M059J (cell line): ENCODE measurements around the gene NTM. TPM values are rescaled to one million over a fixed set of nuclear protein-coding genes. Genes with fewer than 3 reads are reported as not detected.
A peak's percentile ranks its signal among the peaks of the same experiment; 100 is the strongest.
"Not testable (repeated sequence)": the region's sequence is repeated elsewhere in the genome, so short reads cannot be mapped to it uniquely, and the experiment has no call there.

Source experiments
- DNase-seq: peaks from one replicate; pipeline ENCODE4 v3.0.0-alpha.2; 2012; ENCODE audit warnings: low read depth
- total RNA-seq: library from RNA; depleted of rRNA; stranded (reverse); fragments of >200 nt; shearing (Covaris generic); gene quantifications from 2 replicates; pipeline ENCODE4 v1.2.3, GENCODE V29; 2014

Gene NTM
- total RNA-seq, 1 experiment from 2014 or later, result 1.5 TPM

DNA sequence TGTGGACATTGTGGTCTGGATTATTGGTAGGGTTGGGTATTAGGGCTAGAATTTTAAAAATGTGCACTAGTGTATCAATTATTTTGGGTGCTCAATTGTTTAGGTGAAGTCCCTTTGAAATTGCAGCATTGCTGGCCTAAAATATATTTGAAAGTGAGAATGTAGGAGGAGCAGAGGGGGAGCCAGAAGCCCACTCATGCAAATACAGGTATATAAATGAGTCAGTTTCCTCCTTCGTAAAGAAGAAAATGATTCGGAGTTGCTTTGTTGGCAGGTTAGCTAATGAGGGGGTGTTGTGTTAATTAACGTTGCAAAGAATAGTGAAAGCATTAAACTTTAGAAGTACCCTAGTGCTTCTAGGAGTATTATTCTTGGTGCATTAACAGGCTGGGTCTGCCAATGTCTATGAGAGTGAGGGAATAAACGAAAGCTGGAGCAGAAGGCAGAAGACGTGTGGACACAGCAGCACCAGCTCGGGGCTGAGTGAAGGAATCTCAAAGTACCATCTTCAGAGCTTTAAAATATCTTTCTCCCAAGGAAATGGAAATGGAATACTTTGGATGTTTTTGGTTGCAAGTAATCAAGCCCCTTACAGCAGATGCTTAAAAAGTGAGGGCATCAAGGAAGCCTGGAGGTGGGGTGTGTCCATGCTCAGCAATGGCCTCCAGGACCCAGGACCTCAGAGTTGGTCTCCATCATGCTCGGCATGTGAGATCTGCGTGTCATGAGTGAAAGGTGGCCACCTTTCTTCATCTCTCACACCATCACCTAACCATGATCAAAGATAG, 522.9 kb downstream of the NTM start:
- DNase-seq, result no peak

DNA sequence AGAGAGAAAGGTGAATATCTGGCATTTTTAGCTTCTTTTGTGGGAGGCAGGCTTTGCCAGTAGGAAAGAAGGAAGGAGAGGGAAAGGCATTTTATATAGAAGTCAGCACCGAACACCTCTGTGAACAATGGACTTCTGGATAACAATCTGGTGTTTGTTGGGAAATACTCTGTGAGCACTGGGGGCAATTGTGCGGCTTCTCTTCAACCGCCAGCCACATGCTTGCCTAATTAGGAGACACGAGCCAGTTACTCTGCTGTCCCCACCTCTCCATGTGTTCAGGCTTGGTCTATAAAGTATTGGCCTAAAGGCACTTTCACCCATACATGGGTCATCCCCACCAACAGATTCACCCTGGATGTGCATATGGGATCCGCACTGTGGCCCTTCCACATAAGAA, 523.6 kb downstream of the NTM start:
- no peak for DNase-seq

DNA sequence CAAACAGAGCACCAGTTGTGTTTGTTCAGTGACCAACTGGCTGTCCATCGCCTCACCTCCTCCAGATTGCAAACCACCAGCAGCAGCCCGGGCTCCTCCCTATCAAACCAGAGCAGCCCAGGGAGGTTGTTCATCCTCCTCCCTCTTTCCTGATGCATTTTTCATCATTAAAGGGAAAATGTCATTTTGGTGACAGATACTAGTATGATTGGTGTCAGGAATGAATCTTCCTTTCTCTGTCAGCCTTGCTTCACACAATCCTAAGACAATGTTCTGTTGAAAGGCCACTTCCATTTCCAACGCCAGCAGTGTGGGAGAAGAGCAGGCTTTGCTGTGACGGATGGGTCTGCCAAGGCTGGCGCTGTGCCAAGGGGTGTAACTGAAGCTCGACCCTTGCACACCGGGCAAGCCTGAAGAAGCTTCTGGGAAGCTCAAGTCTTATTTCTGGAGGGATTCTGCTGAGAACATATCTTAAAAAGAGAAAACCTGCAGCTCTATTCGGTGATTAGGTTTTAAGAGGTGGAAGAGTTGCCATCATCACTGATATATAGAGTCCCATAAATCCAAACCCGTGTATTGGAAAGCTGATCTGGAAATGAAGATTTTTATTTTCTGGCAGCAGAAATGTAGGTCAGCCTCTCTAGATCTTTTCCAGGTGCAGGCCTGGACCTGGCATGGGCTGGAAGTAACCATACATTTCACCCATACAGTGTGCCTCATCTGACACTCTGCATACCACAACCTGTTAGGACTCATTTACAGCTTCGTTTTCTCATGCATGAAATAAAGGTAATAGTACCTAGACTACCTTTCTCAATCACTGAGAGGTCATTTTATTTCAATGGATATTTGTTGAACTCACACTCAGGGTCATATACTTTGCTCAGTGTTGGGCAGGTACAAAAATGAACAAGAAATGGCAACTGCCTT, 524.5 kb downstream of the NTM start:
- no peak for DNase-seq

DNA sequence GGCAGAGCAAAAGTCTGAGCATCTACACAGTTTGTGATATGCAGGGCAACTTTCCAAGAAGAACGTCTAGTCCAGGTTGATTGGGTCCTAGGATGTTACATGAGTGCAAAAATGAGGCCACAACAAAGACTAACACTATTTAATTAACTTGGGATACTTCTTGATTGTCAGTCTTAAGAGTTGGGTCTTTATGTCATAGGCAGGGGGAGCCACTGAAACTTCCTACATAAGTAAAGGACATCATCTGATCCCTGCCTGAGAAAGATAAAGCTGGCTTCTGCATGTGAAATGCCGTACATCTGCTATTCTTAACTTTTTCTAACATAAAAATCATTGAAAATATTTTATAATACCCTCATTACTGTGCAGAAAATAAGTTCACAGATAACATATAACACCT, 525.5 kb downstream of the NTM start:
- no peak for DNase-seq

DNA sequence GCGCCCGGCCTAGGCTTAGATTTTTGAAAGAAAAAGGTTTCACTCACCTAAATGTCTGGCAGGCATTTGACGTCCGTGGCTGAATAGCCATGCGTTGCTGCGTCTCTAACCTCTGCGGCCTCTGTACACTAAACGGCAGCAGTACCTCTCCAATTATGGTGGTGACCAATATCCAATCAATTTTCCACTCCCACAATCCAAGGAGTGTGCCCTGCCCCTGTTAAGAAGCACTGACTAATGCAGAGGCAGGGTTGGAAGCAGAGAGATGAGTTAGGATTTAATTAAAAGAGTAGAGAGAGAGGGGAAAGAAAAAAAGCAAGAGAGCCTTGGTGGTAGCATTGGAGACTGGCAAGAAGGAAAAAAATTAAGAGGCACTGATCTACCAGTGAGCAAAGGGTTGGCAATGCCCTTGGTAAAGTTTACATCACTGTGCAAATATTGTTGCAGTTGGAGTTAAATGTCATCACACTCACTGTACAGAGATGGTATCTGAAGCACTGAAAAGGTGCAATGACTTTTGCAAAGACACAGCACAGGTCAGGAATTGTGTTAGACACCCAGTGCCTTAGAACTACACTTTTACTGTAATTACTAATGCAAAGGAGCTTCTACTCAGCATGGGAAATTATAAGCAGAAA, 526.7 kb downstream of the NTM start:
- peak; percentile 41 for DNase-seq

DNA sequence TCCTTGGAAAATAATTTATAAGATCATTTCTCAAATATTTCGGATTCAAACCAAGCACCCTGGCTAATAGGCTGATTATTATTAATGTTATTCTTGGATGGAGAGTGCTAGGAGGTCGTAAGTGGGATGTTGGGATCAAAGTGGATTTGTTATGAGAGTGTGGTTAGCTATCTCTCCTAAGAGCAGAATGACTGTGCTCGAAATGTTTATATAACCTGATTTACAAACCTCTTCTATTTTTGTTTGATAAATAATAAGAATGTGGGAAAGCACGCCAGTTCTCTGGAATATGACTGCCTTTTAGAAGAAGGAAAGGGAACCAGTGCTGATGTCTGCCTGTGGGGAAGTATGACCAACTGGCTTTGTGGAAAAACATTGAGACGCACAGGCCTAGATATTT, 527.5 kb downstream of the NTM start:
- peak; percentile 78 for DNase-seq

DNA sequence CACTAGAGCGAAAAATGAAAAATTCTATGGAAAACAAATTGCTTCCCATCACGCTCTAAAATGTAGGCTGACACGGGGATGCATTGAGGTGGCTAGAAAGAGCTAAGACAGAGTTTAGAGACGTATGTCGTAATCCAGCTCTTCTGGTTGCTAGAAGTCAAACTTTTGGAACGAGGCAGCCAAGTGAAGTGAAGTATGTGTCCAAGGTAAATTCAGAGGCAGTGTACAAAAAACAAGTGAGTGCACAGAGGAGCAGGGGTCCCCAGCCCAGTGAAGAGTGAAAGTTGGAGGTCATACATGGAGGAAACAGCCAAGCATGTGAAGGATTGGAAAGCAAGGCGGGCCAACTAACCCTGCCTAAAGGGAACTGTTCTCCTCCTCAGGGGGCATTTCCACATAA, 528.5 kb downstream of the NTM start:
- no peak for DNase-seq

DNA sequence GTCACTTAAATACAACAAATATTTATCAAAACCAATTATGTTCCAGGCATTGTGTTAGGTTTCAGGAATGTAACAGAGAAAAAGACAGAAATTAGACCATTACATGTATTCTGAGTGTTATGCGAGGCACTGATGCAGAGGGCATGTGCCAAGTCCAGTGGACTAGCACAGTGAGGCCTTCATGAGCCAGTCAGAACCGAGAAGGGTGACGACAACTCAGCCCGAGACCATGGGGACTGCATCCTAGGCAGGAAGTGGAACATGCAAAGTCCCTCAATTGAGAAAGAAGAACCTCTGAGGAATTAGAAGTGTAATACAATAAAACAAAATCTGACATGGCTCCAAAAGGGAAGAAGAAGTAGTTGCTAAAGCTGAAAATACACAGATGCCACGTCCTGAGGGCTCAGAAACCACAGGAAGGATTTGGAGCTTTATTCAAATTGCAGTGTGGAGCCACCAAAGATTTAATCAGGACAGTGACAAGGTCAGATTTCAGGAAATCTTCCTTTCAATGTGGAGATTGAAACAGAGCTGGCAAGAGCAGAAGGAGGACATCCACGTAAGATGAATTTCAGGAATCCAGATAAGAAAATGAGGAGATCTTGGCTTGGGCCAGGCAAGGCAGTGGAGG, 529.6 kb downstream of the NTM start:
- DNase-seq, result peak; percentile 44

DNA sequence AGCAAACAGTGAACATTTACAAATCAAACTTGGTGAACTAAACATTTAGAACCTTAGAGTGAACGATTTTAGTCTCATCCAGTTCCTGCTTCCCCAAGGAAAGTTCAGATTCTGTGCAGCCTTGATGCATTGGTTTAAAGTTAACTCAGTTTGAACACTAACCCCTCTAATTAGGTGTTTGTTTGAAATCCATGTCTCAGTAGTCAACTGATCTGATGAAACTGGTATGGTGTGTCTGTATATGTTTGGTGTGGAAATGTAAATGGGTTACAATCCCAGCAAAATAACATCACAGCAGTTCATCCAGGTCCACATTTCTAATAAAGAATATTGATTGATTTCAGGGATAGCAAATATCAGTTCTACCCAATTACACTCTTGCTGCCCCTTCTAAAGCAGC, 532.0 kb downstream of the NTM start:
- no peak for DNase-seq

DNA sequence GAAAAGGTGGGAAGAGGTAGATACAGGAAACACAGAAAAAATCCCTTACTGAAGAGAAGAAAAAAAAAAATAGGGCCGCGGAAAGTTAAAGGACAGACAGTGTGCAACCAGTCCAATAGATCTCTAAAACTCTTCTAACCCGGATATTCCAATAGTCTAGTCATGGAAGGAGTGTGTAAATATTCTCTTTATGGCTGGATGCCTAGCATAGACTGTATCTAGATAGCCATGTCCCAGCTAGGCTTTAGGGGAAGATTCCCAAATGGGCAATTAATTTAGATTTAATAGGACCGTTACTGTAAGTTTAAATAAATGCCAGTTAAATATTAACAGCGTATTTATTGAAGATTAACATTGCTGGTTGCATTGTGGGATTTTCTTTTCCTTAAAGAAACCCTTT, 532.7 kb downstream of the NTM start:
- DNase-seq, result no peak

DNA sequence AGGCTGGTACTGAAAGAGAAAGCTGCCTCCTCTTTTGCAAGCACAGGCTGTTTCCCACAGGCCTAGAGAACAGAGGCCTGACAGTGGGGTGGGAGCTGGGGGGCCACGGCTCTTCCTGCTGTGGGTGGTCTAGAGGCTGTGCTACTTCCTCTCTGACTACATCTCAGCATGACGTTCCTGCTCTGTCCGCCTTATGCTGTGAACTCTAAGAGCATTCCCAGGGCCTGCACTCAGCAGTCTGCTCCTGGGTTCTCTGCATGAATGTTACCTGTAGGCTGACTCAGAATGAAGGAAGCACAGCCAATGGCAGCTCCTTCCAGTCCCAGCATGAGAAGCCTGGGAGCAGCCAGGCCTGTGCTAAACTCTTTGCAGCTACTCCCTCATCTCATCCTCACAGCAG, 534.3 kb downstream of the NTM start:
- no peak for DNase-seq

DNA sequence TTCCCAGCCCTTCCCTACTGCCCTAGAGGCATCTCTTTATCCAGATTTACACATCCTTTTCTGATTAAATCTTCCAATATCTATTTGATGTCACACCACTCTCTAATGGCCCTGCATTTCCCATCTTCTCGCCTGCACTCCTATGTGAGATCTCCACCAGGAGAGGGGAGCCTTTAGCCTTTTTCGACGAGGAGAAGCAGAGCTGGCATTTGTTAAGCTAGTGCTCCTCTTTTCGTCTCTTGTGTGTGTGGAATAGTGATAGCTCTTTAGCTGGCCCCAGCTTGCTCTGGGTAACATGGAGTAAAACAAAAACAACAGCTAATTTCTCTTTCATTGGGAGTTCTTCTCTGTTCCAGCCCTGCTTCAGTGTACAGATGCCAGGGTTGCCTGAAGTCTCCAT, 536.5 kb downstream of the NTM start:
- no peak for DNase-seq

DNA sequence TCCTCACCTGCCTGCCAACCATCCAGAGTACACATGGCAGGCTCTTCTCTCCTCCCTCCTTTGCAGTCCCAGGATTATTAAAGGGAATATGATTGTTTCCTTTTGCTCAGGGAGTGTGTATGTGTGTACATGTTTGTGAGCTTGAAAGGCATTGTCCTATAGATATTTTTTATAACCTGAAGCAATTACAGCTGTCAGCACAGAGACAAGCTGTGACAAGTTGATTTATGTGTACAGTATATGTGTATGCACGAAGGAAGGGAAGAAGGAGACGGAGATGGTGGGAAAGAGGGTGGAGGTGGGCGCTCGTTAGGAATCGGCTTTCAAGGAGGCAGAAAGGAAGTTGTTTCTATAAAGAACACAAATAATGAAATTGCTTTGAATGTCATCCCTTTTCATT, 537.0 kb downstream of the NTM start:
- no peak for DNase-seq

DNA sequence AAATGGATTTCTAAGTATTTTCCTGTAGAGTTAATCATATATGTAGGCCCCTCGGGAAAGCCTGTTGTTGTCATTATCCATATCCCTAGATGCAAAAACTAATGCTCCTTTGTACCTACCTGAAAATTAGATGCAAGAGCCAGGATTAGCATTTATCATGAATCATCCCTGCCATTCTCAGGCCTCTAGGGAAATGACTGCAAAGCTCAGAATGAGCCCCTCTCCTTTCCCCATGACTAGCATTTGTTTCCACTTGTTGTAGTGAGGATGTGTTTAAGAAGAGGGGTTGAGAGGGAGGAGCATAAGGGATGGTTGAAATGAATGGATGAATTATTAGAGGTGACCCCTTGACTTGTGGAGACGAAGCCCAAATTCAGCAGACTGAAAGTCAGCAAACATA, 537.9 kb downstream of the NTM start:
- no peak for DNase-seq

DNA sequence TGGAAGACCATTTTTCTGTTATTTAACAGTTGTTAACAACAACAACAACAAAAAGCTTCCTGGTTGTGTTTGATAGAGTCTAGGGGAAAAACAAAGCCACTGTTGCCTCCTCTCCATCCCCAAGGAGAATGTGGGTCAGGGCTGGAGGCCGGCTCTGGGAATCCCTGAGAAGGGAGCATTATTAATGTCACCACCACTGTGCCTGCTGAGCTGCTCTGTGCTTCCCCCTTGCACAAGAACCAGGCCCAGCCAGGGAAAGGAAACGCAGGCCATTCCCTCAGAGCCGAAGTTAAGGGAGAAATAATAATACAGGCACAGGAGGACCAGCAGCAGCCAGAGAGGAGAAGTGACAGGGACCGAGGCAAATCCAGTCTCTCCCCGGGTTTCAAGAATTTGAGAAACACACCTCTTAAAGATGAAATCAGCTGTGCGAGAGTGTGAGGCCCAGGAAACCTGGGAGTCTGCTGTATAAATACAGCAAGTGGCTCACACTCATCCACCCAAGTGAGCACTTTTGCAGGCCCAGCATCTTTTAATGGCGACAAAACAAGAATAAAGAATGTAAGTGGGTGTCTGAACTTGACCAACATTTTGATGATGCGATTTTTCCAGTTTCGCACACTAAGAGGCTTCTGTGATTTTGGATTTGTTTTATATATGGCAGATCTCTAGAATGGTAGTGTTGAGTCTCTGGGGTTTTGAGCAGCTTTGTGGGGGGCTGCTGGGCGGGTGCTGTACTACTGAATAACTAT, 539.2 kb downstream of the NTM start:
- no peak for DNase-seq

DNA sequence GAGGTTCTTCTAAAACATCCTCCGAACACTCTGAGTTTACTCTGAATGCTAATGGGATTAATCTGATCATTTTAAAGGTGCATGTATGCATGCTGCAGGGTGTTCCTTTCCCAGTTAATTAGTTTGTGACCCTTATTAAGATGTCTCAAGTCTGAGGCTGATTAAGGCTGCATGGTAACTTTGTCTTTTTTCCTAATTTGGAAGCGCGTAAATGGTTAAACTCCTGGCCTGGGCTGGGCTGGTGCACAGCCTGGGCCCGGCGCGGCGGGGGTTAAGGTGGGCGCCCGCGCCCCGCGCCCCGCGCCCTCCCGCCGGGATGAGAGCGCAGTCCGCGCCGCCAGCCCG, 539.7 kb downstream of the NTM start:
- DNase-seq, result no peak

DNA sequence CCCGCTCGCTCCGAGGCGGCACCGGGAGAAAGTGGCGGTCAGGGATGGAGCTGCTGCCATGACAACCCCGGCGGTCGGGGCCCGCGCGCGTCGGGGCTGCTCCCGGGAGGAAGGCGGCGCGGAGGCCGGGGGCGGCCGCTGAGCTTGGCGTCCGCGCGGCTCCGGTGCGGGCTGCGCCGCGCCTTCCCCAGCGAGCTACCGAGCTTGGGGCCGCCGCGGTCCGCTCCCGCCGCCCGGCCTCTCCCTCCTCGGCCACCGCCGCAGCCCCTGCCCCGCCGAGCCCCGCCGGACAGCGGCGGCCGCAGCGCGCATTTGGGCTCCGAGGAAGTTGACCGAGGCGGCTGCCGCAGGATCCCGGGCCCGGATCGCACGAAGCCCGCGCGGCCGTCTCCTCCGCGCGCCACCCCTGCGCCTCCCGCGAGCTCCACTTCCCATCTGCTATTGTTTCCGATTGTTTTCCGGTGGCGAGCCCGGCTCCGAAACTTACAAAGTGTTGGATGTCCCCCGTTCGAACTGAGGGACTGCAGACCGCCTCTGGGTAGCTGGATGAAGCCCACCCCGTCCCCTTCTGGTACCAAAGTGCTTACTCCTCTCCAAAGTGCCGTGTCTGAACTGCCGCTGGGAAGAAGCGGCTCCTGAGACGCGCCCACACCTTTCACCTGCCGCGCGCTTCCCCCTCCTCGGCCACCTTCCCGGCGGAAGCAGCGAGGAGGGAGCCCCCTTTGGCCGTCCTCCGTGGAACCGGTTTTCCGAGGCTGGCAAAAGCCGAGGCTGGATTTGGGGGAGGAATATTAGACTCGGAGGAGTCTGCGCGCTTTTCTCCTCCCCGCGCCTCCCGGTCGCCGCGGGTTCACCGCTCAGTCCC, 540.3 kb downstream of the NTM start:
- DNase-seq, result peak; percentile 41

DNA sequence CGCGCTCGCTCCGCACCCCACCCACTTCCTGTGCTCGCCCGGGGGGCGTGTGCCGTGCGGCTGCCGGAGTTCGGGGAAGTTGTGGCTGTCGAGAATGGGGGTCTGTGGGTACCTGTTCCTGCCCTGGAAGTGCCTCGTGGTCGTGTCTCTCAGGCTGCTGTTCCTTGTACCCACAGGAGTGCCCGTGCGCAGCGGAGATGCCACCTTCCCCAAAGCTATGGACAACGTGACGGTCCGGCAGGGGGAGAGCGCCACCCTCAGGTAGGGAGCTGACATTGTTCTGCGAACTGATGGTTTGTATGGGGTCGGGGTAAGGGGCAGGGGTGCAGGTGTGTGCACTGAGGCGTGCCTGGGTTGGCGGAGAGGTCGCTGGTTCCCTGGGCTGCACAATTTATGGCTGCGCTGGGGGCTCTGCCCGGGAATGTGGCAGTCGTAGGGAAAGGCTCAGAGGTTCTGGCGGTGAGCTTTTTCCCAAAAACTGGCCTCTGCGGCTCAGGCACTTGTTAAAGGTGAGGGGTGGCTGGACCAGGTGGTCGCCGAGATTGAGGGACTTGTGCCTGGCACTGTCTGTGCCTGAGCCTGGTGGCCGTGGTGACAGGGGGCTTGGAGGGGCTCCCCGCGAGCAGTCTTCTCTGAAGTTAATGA, 541.1 kb downstream of the NTM start:
- DNase-seq, result not testable (repeated sequence)

DNA sequence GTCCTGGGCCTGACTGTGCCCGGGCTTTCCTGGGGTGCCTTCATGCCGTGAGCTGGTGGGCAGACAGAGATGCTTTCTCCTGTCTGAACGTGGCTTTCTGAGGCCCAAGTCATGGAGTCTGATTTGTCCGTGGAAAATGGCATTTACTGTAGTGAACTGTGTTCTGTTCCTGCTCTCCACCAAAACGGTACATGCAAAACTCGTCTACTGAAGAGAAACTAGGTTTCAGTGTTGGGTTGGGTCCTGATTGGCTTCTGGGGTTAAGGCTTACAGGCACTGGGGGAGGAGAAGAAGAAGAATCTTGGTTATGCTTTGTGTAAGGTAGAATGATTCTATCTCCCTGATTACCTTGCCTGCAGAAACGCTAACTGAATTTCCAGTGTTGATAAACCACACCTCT, 541.7 kb downstream of the NTM start:
- DNase-seq, result no peak

DNA sequence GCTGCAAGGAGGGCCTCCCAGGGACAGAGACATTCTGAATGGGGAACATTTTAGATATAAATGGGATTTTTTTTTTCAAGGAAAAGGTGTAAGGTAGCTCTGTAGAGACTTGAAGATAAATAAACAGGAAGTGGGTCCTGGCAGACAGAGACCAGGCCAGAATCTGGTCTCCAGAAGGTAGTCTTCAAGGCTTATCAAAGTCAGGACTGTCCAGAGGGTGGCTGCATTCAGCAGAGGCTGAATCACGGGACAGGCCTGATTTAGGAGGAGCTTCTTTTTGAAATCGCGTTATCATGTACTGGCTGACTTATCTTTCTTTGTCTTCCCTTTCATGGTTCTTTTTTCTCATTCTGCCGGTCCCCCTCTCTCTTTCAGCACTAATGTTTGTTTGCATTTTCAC, 542.9 kb downstream of the NTM start:
- DNase-seq, result no peak
